Pulmonary artery endothelial cell (primary cell): ENCODE results near the gene LDLRAD4. TPM values are rescaled to one million over a fixed set of nuclear protein-coding genes. Genes with fewer than 3 reads are reported as not detected.
A peak's percentile ranks its signal among the peaks of the same experiment; 100 is the strongest.
"Not testable (repeated sequence)": the region's sequence is repeated elsewhere in the genome, so short reads cannot be mapped to it uniquely, and the experiment has no call there.

ENCODE experiments used
- DNase-seq: peaks from one replicate; pipeline ENCODE4 v3.0.0-alpha.2; 2011; ENCODE audit warnings: low read depth, low spot score
- total RNA-seq: library from RNA; depleted of rRNA; stranded (reverse); fragments of >200 nt; gene quantifications from 2 replicates; pipeline ENCODE4 v1.2.3, GENCODE V29; 2014

Gene LDLRAD4
- total RNA-seq, 1 donor from 2014 or later, result 1.5 TPM

GRCh38 chr18:13246121-13246520 is 27.6 kb downstream of the LDLRAD4 start:
- no peak for DNase-seq

GRCh38 chr18:13246591-13246990 is 28.0 kb downstream of the LDLRAD4 start:
- DNase-seq, result no peak

- DNase-seq, result no peak
Observed at GRCh38 chr18:13247506-13247905, 28.9 kb downstream of the LDLRAD4 start.

GRCh38 chr18:13252686-13253410 is 34.3 kb downstream of the LDLRAD4 start:
- no peak for DNase-seq

GRCh38 chr18:13253786-13254688 is 35.5 kb downstream of the LDLRAD4 start:
- DNase-seq, result no peak

GRCh38 chr18:13254971-13255927 is 36.7 kb downstream of the LDLRAD4 start:
- no peak for DNase-seq

- no peak for DNase-seq
Observed at GRCh38 chr18:13256444-13257305, 38.1 kb downstream of the LDLRAD4 start.

- no peak for DNase-seq
Observed at GRCh38 chr18:13257361-13257980, 38.9 kb downstream of the LDLRAD4 start.

- DNase-seq, result no peak
Observed at GRCh38 chr18:13258921-13259320, 40.4 kb downstream of the LDLRAD4 start.

GRCh38 chr18:13259701-13260100 is 41.1 kb downstream of the LDLRAD4 start:
- DNase-seq, result no peak

GRCh38 chr18:13260197-13260934 is 41.8 kb downstream of the LDLRAD4 start:
- peak; percentile 29 for DNase-seq

GRCh38 chr18:13260935-13261640 is 42.5 kb downstream of the LDLRAD4 start:
- DNase-seq, result no peak

- no peak for DNase-seq
Observed at GRCh38 chr18:13261661-13262357, 43.2 kb downstream of the LDLRAD4 start.

- DNase-seq, result not testable (repeated sequence)
Observed at GRCh38 chr18:13262358-13262680, 43.8 kb downstream of the LDLRAD4 start.

GRCh38 chr18:13262839-13263691 is 44.5 kb downstream of the LDLRAD4 start:
- no peak for DNase-seq

- DNase-seq, result no peak
Observed at GRCh38 chr18:13264091-13265007, 45.8 kb downstream of the LDLRAD4 start.
